ENCODE measurements around the gene C1QTNF8.

DNA sequence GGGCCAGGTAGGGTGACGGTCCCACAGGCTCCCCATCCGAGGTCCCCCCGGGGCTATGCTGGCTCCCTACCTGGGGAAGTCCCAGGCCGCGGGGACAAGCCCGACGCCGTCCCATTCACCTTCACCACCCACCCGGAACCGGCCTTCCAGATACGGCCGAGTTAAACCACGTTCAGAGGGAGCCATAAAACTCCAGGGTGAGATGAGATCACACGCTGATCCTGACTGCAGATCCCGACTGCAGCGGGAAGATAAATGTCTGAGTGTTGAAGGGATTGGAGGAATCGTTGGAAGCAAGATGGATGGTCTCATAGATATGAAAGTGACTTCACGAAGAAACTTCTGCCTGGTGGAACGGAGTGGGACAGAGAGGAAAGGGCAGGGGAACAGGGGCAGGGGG is 13.6 kb upstream of the C1QTNF8 start:
- TF ChIP-seq, protein P1, sequence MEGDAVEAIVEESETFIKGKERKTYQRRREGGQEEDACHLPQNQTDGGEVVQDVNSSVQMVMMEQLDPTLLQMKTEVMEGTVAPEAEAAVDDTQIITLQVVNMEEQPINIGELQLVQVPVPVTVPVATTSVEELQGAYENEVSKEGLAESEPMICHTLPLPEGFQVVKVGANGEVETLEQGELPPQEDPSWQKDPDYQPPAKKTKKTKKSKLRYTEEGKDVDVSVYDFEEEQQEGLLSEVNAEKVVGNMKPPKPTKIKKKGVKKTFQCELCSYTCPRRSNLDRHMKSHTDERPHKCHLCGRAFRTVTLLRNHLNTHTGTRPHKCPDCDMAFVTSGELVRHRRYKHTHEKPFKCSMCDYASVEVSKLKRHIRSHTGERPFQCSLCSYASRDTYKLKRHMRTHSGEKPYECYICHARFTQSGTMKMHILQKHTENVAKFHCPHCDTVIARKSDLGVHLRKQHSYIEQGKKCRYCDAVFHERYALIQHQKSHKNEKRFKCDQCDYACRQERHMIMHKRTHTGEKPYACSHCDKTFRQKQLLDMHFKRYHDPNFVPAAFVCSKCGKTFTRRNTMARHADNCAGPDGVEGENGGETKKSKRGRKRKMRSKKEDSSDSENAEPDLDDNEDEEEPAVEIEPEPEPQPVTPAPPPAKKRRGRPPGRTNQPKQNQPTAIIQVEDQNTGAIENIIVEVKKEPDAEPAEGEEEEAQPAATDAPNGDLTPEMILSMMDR (IDR thresholded peaks at IDR 0.05; ENCODE audit: insufficient read depth, low read depth, low read length): no peak
- no peak for TF ChIP-seq EZH2 (IDR thresholded peaks at IDR 0.05; ENCODE audit: insufficient read depth, low read length)

Measured in astrocyte (in vitro differentiated cells and primary cell).